ENCODE results near the gene TLCD1.

Gene TLCD1

GRCh38 chr17:28706471-28707338, 19.3 kb downstream of the TLCD1 start:
- TF ChIP-seq, protein P1, sequence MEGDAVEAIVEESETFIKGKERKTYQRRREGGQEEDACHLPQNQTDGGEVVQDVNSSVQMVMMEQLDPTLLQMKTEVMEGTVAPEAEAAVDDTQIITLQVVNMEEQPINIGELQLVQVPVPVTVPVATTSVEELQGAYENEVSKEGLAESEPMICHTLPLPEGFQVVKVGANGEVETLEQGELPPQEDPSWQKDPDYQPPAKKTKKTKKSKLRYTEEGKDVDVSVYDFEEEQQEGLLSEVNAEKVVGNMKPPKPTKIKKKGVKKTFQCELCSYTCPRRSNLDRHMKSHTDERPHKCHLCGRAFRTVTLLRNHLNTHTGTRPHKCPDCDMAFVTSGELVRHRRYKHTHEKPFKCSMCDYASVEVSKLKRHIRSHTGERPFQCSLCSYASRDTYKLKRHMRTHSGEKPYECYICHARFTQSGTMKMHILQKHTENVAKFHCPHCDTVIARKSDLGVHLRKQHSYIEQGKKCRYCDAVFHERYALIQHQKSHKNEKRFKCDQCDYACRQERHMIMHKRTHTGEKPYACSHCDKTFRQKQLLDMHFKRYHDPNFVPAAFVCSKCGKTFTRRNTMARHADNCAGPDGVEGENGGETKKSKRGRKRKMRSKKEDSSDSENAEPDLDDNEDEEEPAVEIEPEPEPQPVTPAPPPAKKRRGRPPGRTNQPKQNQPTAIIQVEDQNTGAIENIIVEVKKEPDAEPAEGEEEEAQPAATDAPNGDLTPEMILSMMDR (IDR thresholded peaks at IDR 0.05; ENCODE audit: control insufficient read depth, extremely low read depth, insufficient read depth), result peak; percentile 26; the same call in 1 of the 2 replicates
- DNase-seq (ENCODE audit: low read depth), result no peak
- H3K4me3 ChIP-seq (ENCODE audit: low read depth, low read length), result no peak overlapping the region

- no peak for DNase-seq (ENCODE audit: low read depth)
- no peak overlapping the region for H3K4me3 ChIP-seq (ENCODE audit: low read depth, low read length)
- TF ChIP-seq, protein P1 (IDR thresholded peaks at IDR 0.05; ENCODE audit: control insufficient read depth, extremely low read depth, insufficient read depth), result no peak
Observed at GRCh38 chr17:28705728-28706334, 20.2 kb downstream of the TLCD1 start.

GRCh38 chr17:28705074-28705659, 20.9 kb downstream of the TLCD1 start:
- TF ChIP-seq, protein P1 (IDR thresholded peaks at IDR 0.05; ENCODE audit: control insufficient read depth, extremely low read depth, insufficient read depth), result no peak
- DNase-seq (ENCODE audit: low read depth), result no peak
- H3K4me3 ChIP-seq (ENCODE audit: low read depth, low read length), result no peak overlapping the region

DNA sequence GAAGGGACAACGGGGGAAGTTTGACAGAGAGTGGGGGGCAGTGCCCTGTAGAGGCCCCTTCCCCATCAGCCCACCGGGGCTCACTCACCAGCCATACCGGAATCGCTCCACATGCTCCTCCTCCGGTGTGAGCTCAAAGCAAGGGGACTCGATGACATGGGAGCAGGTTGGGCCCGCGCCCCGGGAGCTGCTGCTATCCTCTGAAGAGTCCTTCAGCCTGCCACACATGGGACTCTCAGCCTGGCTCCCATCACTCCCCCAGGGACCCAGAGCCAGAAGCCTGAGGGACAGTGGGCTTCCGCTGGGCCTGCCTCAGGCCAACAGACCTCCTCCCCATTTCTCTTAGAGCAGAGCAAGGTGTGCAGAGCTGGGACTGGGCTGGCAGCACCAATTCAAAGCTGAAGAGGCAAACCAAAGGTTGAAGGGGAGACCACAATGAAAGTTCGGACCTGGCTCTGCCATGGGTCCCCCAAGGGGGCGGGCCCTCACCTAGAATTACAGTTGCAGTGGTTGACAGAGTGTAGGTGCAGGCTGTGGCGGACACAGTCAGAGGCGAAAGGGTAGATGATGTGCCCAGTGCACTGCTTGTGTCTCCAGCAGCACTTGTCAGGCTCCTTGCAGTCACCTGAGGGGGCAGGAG, 21.7 kb downstream of the TLCD1 start:
- TF ChIP-seq, protein P1 (IDR thresholded peaks at IDR 0.05; ENCODE audit: control insufficient read depth, extremely low read depth, insufficient read depth), result no peak
- no peak overlapping the region for H3K4me3 ChIP-seq (ENCODE audit: low read depth, low read length)
- no peak for DNase-seq (ENCODE audit: low read depth)

GRCh38 chr17:28703552-28704218, 22.3 kb downstream of the TLCD1 start:
- no peak for DNase-seq (ENCODE audit: low read depth)
- TF ChIP-seq, protein P1 (IDR thresholded peaks at IDR 0.05; ENCODE audit: control insufficient read depth, extremely low read depth, insufficient read depth), result no peak
- H3K4me3 ChIP-seq (ENCODE audit: low read depth, low read length), result no peak overlapping the region

DNA sequence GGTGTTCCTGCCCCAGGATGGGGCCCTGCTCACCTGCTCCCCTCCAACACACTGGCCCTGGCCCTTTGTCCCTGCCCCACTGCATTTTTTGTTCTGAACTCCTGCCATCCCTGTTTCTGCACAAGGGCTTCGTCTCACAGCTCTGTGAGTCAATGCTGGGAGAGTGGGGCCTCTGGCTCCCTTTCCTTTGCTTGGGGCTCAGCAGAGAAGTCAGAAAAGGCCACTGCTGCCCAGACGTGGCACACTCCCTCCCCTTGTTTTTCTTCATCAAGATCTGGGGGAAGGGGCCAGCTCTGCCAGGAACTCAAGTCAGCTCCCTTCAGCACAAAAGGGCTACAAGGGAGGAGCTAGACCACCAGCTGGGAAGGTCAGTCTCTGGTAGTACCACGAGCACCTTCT, 23.3 kb downstream of the TLCD1 start:
- TF ChIP-seq, protein P1 (IDR thresholded peaks at IDR 0.05; ENCODE audit: control insufficient read depth, extremely low read depth, insufficient read depth), result no peak
- H3K4me3 ChIP-seq (ENCODE audit: low read depth, low read length), result no peak overlapping the region
- no peak for DNase-seq (ENCODE audit: low read depth)
